NCI-H2196 (cell line): ENCODE results near the gene PEX11A.

Source experiments
- DNase-seq: peaks from one replicate; lab custom pipeline; 2025; ENCODE audit not compliant: unreplicated experiment; lab: John Stamatoyannopoulos, UW

The PEX11A gene

GRCh38 chr15:89657686-89658200 lies 32.8 kb downstream of the PEX11A start:
- no peak for DNase-seq

- no peak for DNase-seq
Observed at GRCh38 chr15:89656116-89656815, 34.3 kb downstream of the PEX11A start.

- DNase-seq, result peak; percentile 33
Observed at GRCh38 chr15:89654847-89655805, 35.4 kb downstream of the PEX11A start, which contains the start of gene KIF7. Gene KIF7 (minus strand): TSS chr15:89655467. CDS start chr15:89652930, 2,537 bp downstream.

GRCh38 chr15:89654301-89654761 lies 36.2 kb downstream of the PEX11A start:
- DNase-seq, result no peak

GRCh38 chr15:89653578-89653977 lies 37.0 kb downstream of the PEX11A start:
- DNase-seq, result no peak

GRCh38 chr15:89652666-89653065 lies 37.9 kb downstream of the PEX11A start:
- no peak for DNase-seq

GRCh38 chr15:89652131-89652530 lies 38.4 kb downstream of the PEX11A start:
- DNase-seq, result no peak

- no peak for DNase-seq
Observed at GRCh38 chr15:89649716-89650115, 40.8 kb downstream of the PEX11A start.

GRCh38 chr15:89649013-89649625 lies 41.4 kb downstream of the PEX11A start:
- no peak for DNase-seq

GRCh38 chr15:89648106-89649012 lies 42.2 kb downstream of the PEX11A start:
- DNase-seq, result no peak

- DNase-seq, result no peak
Observed at GRCh38 chr15:89647191-89647851, 43.2 kb downstream of the PEX11A start.

- no peak for DNase-seq
Observed at GRCh38 chr15:89646416-89647141, 44.0 kb downstream of the PEX11A start.

- no peak for DNase-seq
Observed at GRCh38 chr15:89645680-89646079, 44.9 kb downstream of the PEX11A start.

- no peak for DNase-seq
Observed at GRCh38 chr15:89642106-89642505, 48.4 kb downstream of the PEX11A start.

GRCh38 chr15:89641053-89641452 lies 49.5 kb downstream of the PEX11A start:
- DNase-seq, result no peak

- DNase-seq, result no peak
Observed at GRCh38 chr15:89640245-89640644, 50.3 kb downstream of the PEX11A start.

GRCh38 chr15:89633585-89633984 lies 57.0 kb downstream of the PEX11A start:
- no peak for DNase-seq

- DNase-seq, result no peak
Observed at GRCh38 chr15:89632563-89633430, 57.8 kb downstream of the PEX11A start.
